Activated T-helper 1 cell treated with anti-CD3 and anti-CD28 coated beads, Interleukin-12 subunit alpha, Interleukin-12 subunit beta, Interleukin-2, Interleukin-4 antibody, amounts not matched to agents 30 ng/mL and 10 ng/mL and 1 ng/mL, durations not matched to agents 14 hours and 24 hours and 36 hours (primary cell): Measurements from ENCODE around the gene DCX. TPM values are rescaled to one million over a fixed set of nuclear protein-coding genes. Genes with fewer than 3 reads are reported as not detected.

ENCODE experiments used
- DNase-seq: peaks from one replicate; pipeline ENCODE4 v3.0.0; 2021; ENCODE audit warnings: low spot score
- H3K27ac Mint-ChIP-seq: one replicate; pipeline ENCODE4 v1.8.0; 2021; ENCODE audit warnings: mild to moderate bottlenecking, mixed read lengths
- H3K27me3 Mint-ChIP-seq: one replicate; pipeline ENCODE4 v1.8.0; 2022; ENCODE audit warnings: mild to moderate bottlenecking, moderate library complexity, mixed read lengths; ENCODE audit not compliant: insufficient read depth
- H3K36me3 Mint-ChIP-seq: one replicate; pipeline ENCODE4 v1.8.0; 2021; ENCODE audit warnings: low read depth, mixed read lengths
- H3K4me1 Mint-ChIP-seq: one replicate; pipeline ENCODE4 v1.8.0; 2021; ENCODE audit warnings: low read depth, mixed read lengths
- H3K4me3 Mint-ChIP-seq: one replicate; pipeline ENCODE4 v1.8.0; 2021; ENCODE audit warnings: mild to moderate bottlenecking, moderate library complexity, mixed read lengths
- H3K9me3 Mint-ChIP-seq: one replicate; pipeline ENCODE4 v1.8.0; 2021; ENCODE audit warnings: mixed read lengths
- intact Hi-C: fragments of 100-400 bp; cut with micrococcal nuclease; formaldehyde crosslinking; loops from one replicate; pipeline ENCODE4 v1.15.1; 2024
- total RNA-seq: library from RNA; stranded (reverse); gene quantifications from 2 replicates; pipeline ENCODE4 v1.2.3, GENCODE V29; 2022

DCX gene
- not detected in 2 replicates for total RNA-seq

- Mint-ChIP-seq H3K36me3 (no peaks in the 10 kb centered on the region), H3K9me3 (no peaks in the 10 kb centered on the region), H3K27me3 (no peaks in the 10 kb centered on the region), H3K27ac (no peak within 1 kb of the TSS), H3K4me1 (no peaks in the 10 kb centered on the region), H3K4me3 (no peak within 1 kb of the TSS)
- intact Hi-C loops: no loop called here
- no peak for DNase-seq
These were observed at the start of gene DCX for GRCh38 chrX:111411983-111412382. Gene DCX, minus strand, starts transcription at chrX:111412192. Its CDS starts 1,794 bp downstream, at chrX:111410398.

- Mint-ChIP-seq H3K9me3 (no peaks in the 10 kb centered on the region), H3K27me3 (no peaks in the 10 kb centered on the region), H3K27ac (no peak overlapping the region), H3K4me1 (no peaks in the 10 kb centered on the region), H3K4me3 (no peak overlapping the region), H3K36me3 (no peaks in the 10 kb centered on the region)
- DNase-seq: no peak
- intact Hi-C loops: no loop called here
These were observed 48.6 kb upstream of the DCX start for GRCh38 chrX:111460607-111461006.

- no peaks in the 10 kb centered on the region for H3K27me3 Mint-ChIP-seq
- no peak overlapping the region for H3K4me3 Mint-ChIP-seq
- DNase-seq: no peak
- no peak overlapping the region for H3K27ac Mint-ChIP-seq
- no peaks in the 10 kb centered on the region for H3K36me3 Mint-ChIP-seq
- no peaks in the 10 kb centered on the region for H3K4me1 Mint-ChIP-seq
- no peaks in the 10 kb centered on the region for H3K9me3 Mint-ChIP-seq
- intact Hi-C loops: loop anchor here (5.0 kb wide), 1 partner anchor 455 kb away; no protein-coding TSS in a partner anchor
These were observed 35.3 kb upstream of the DCX start for GRCh38 chrX:111447298-111447697.

- intact Hi-C loops: loop anchor here (5.0 kb wide), 1 partner anchor 453 kb away; no protein-coding TSS in a partner anchor
- Mint-ChIP-seq H3K27ac (no peak overlapping the region), H3K9me3 (no peaks in the 10 kb centered on the region), H3K4me1 (no peaks in the 10 kb centered on the region), H3K36me3 (no peaks in the 10 kb centered on the region), H3K27me3 (no peaks in the 10 kb centered on the region), H3K4me3 (no peak overlapping the region)
- no peak for DNase-seq
These were observed 33.5 kb upstream of the DCX start for GRCh38 chrX:111445485-111445884.

- Mint-ChIP-seq H3K36me3 (no peaks in the 10 kb centered on the region), H3K9me3 (no peaks in the 10 kb centered on the region), H3K4me3 (no peak overlapping the region), H3K4me1 (no peaks in the 10 kb centered on the region), H3K27me3 (no peaks in the 10 kb centered on the region), H3K27ac (no peak overlapping the region)
- DNase-seq: no peak
- intact Hi-C loops: loop anchor here (5.0 kb wide), 1 partner anchor 453 kb away; no protein-coding TSS in a partner anchor
These were observed 32.9 kb upstream of the DCX start for GRCh38 chrX:111444881-111445280.

GRCh38 chrX:111443946-111444345 lies 32.0 kb upstream of the DCX start:
- no peak for DNase-seq
- no peaks in the 10 kb centered on the region for H3K9me3 Mint-ChIP-seq
- H3K4me3 Mint-ChIP-seq: no peak overlapping the region
- H3K27ac Mint-ChIP-seq: no peak overlapping the region
- no peaks in the 10 kb centered on the region for H3K36me3 Mint-ChIP-seq
- H3K4me1 Mint-ChIP-seq: no peaks in the 10 kb centered on the region
- no peaks in the 10 kb centered on the region for H3K27me3 Mint-ChIP-seq
- intact Hi-C loops: no loop called here

GRCh38 chrX:111442791-111443190 lies 30.8 kb upstream of the DCX start:
- H3K4me3 Mint-ChIP-seq: no peak overlapping the region
- no peaks in the 10 kb centered on the region for H3K9me3 Mint-ChIP-seq
- DNase-seq: no peak
- no peaks in the 10 kb centered on the region for H3K27me3 Mint-ChIP-seq
- H3K36me3 Mint-ChIP-seq: no peaks in the 10 kb centered on the region
- H3K4me1 Mint-ChIP-seq: no peaks in the 10 kb centered on the region
- intact Hi-C loops: no loop called here
- no peak overlapping the region for H3K27ac Mint-ChIP-seq

- Mint-ChIP-seq H3K27me3 (no peaks in the 10 kb centered on the region), H3K9me3 (no peaks in the 10 kb centered on the region), H3K27ac (no peak overlapping the region), H3K36me3 (no peaks in the 10 kb centered on the region), H3K4me1 (no peaks in the 10 kb centered on the region), H3K4me3 (no peak overlapping the region)
- no peak for DNase-seq
- intact Hi-C loops: no loop called here
These were observed 23.5 kb upstream of the DCX start for GRCh38 chrX:111435469-111435868.

- Mint-ChIP-seq H3K36me3 (no peaks in the 10 kb centered on the region), H3K27ac (no peak overlapping the region)
These were observed 19.0 kb upstream of the DCX start for GRCh38 chrX:111431001-111431400.

GRCh38 chrX:111411557-111411956 lies 435 bp downstream of the DCX start:
- H3K4me3 Mint-ChIP-seq: no peak overlapping the region
- no peaks in the 10 kb centered on the region for H3K36me3 Mint-ChIP-seq
- no peak overlapping the region for H3K27ac Mint-ChIP-seq
- no peaks in the 10 kb centered on the region for H3K27me3 Mint-ChIP-seq
- H3K9me3 Mint-ChIP-seq: no peaks in the 10 kb centered on the region
- no peaks in the 10 kb centered on the region for H3K4me1 Mint-ChIP-seq
- DNase-seq: no peak
- intact Hi-C loops: no loop called here

More at GRCh38 chrX:111431001-111431400, 19.0 kb upstream of the DCX start:
- no peaks in the 10 kb centered on the region for H3K4me1 Mint-ChIP-seq
- H3K4me3 Mint-ChIP-seq: no peak overlapping the region
- H3K9me3 Mint-ChIP-seq: no peaks in the 10 kb centered on the region
- no peaks in the 10 kb centered on the region for H3K27me3 Mint-ChIP-seq
- no peak for DNase-seq
- intact Hi-C loops: no loop called here

GRCh38 chrX:111410590-111411078 lies 1.4 kb downstream of the DCX start:
- Mint-ChIP-seq H3K9me3 (no peaks in the 10 kb centered on the region), H3K36me3 (no peaks in the 10 kb centered on the region), H3K4me3 (no peak overlapping the region), H3K27me3 (no peaks in the 10 kb centered on the region), H3K27ac (no peak overlapping the region), H3K4me1 (no peaks in the 10 kb centered on the region)
- intact Hi-C loops: no loop called here
- DNase-seq: no peak

GRCh38 chrX:111409326-111409725 lies 2.7 kb downstream of the DCX start:
- no peak overlapping the region for H3K27ac Mint-ChIP-seq
- H3K4me1 Mint-ChIP-seq: no peaks in the 10 kb centered on the region
- no peak for DNase-seq
- H3K36me3 Mint-ChIP-seq: no peaks in the 10 kb centered on the region
- H3K9me3 Mint-ChIP-seq: no peaks in the 10 kb centered on the region
- H3K4me3 Mint-ChIP-seq: no peak overlapping the region
- no peaks in the 10 kb centered on the region for H3K27me3 Mint-ChIP-seq
- intact Hi-C loops: no loop called here

GRCh38 chrX:111407948-111408347 lies 4.0 kb downstream of the DCX start:
- Mint-ChIP-seq H3K27me3 (no peaks in the 10 kb centered on the region), H3K36me3 (no peaks in the 10 kb centered on the region), H3K27ac (no peak overlapping the region), H3K4me1 (no peaks in the 10 kb centered on the region), H3K9me3 (no peaks in the 10 kb centered on the region), H3K4me3 (no peak overlapping the region)
- no peak for DNase-seq
- intact Hi-C loops: no loop called here

GRCh38 chrX:111402344-111402743 lies 9.6 kb downstream of the DCX start:
- Mint-ChIP-seq H3K9me3 (no peaks in the 10 kb centered on the region), H3K36me3 (no peaks in the 10 kb centered on the region), H3K4me3 (no peak overlapping the region), H3K27ac (no peak overlapping the region), H3K27me3 (no peaks in the 10 kb centered on the region), H3K4me1 (no peaks in the 10 kb centered on the region)
- intact Hi-C loops: no loop called here
- no peak for DNase-seq
